ENCODE measurements around the gene ARPC5L.

ARPC5L gene

DNA sequence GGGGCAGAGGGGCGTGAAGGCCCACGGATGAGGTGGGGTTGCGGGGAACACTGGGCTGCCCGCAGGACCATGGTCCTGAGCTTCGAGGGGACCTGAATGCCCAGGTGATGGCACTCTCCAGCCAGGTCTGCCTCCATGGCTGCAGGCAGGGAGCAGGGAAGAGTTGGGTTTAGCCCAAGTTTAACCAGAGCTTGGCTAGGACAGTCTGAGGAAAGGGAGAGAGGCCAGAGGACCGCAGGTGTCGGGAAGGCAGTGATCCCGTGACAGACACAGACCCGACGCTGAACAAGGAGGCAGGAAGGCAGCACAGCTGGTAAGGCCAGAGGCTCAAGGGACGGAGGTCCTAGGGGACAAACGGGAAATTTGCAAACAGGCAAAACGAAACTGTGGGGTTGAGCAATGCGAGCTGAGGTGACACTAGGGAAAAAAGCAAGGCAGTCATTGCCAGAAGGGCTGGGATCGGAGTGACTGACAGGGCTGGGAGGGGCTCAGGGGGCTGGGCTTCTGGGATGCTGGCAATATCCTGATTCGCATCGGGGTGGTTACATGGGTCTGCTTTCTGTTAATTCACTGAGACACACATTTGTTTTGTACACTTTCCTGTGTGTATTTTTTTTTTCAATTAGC is 25.0 kb downstream of the ARPC5L start:
- no peaks in the 10 kb centered on the region for H3K9me3 ChIP-seq (ENCODE audit: control insufficient read depth, low read length)
- H3K27me3 ChIP-seq (ENCODE audit: control insufficient read depth, insufficient read depth, low read length) = no peaks in the 10 kb centered on the region
- no peak overlapping the region for H3K9ac ChIP-seq
- no peak overlapping the region for H3K4me2 ChIP-seq (ENCODE audit: low read length)
- TF ChIP-seq, protein P1, sequence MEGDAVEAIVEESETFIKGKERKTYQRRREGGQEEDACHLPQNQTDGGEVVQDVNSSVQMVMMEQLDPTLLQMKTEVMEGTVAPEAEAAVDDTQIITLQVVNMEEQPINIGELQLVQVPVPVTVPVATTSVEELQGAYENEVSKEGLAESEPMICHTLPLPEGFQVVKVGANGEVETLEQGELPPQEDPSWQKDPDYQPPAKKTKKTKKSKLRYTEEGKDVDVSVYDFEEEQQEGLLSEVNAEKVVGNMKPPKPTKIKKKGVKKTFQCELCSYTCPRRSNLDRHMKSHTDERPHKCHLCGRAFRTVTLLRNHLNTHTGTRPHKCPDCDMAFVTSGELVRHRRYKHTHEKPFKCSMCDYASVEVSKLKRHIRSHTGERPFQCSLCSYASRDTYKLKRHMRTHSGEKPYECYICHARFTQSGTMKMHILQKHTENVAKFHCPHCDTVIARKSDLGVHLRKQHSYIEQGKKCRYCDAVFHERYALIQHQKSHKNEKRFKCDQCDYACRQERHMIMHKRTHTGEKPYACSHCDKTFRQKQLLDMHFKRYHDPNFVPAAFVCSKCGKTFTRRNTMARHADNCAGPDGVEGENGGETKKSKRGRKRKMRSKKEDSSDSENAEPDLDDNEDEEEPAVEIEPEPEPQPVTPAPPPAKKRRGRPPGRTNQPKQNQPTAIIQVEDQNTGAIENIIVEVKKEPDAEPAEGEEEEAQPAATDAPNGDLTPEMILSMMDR (IDR thresholded peaks at IDR 0.05) = no peak
- H2AFZ ChIP-seq = no peak overlapping the region
- H3K79me2 ChIP-seq = no peaks in the 10 kb centered on the region
- H3K27ac ChIP-seq = no peak overlapping the region
- no peak overlapping the region for H3K4me3 ChIP-seq (ENCODE audit: low read depth, low read length)
- H3K36me3 ChIP-seq (ENCODE audit: control insufficient read depth, insufficient read depth, low read length) = no peaks in the 10 kb centered on the region
- H3K4me1 ChIP-seq = no peaks in the 10 kb centered on the region

DNA sequence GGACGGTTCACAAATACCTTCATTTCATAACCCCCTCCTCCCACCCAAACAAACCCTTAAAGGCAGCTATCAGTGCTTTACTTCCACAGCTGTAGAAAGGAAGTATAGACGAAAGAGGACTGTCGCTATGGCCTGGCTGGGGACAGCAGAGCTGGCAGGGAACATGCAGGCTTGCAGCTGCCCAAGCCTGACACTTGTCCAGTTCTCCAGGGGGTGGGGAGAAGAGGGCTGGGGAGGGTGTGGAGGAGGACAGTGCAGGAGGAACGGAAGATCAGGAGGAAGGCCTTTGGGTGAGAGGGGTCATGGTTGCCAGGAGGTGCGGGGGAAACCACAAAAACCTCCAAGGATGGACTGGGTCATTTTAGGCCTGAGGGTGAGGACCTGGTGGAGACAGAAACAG is 25.9 kb downstream of the ARPC5L start:
- no peaks in the 10 kb centered on the region for H3K9me3 ChIP-seq (ENCODE audit: control insufficient read depth, low read length)
- H3K4me2 ChIP-seq (ENCODE audit: low read length) = no peak overlapping the region
- H3K9ac ChIP-seq = no peak overlapping the region
- no peaks in the 10 kb centered on the region for H3K27me3 ChIP-seq (ENCODE audit: control insufficient read depth, insufficient read depth, low read length)
- H3K4me3 ChIP-seq (ENCODE audit: low read depth, low read length) = no peak overlapping the region
- no peaks in the 10 kb centered on the region for H3K4me1 ChIP-seq
- no peak overlapping the region for H2AFZ ChIP-seq
- no peak overlapping the region for H3K27ac ChIP-seq
- TF ChIP-seq, protein P1 (IDR thresholded peaks at IDR 0.05) = no peak
- no peaks in the 10 kb centered on the region for H3K36me3 ChIP-seq (ENCODE audit: control insufficient read depth, insufficient read depth, low read length)
- H3K79me2 ChIP-seq = no peaks in the 10 kb centered on the region

DNA sequence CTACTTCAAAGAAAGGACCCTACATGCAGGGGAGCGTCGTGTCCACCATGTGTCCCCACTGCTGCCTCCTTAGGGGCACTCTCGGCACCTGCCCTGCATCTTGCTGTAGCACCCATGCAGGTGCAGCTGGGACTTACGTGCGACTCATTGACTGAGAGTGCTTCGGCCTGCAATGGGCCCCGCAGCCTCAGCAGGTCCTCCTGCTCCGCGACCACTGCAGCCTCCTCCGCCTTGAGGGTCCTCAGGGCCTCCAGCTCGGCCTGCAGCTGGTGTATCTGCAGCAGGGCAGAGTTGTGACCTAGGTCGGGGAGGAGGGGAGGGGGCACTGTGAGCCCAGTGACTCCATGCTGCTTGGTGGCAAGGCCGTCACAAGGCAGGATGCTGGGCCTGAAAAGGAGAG is 27.1 kb downstream of the ARPC5L start:
- Histone ChIP-seq H3K79me2 (no peaks in the 10 kb centered on the region), H3K4me1 (no peaks in the 10 kb centered on the region), H3K27me3 (ENCODE audit: control insufficient read depth, insufficient read depth, low read length) (no peaks in the 10 kb centered on the region), H3K27ac (no peak overlapping the region), H3K36me3 (ENCODE audit: control insufficient read depth, insufficient read depth, low read length) (no peaks in the 10 kb centered on the region), H2AFZ (no peak overlapping the region), H3K9me3 (ENCODE audit: control insufficient read depth, low read length) (no peaks in the 10 kb centered on the region), H3K9ac (no peak overlapping the region), H3K4me2 (ENCODE audit: low read length) (no peak overlapping the region), H3K4me3 (ENCODE audit: low read depth, low read length) (no peak overlapping the region)
- TF ChIP-seq, protein P1 (IDR thresholded peaks at IDR 0.05) = no peak

DNA sequence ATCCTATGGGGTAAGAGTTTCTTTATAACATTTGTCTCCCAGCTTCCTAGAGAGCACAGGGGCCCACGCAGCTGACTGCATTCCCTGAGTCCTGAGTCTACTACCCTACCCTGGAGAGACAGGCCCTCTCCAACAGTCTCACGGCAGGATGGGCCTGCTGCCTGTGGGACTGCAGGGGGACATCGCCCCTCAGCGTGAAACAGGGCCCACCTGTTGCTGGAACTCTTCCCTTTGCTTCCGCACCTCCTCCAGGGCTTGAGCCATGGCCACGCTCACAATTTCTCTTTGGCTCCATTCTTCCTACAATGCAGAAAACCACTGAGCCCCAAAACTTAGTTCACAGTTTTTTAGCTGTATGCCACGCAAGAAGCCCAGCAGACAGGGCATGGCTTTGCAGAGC is 28.2 kb downstream of the ARPC5L start:
- no peak overlapping the region for H3K27ac ChIP-seq
- H3K9me3 ChIP-seq (ENCODE audit: control insufficient read depth, low read length) = no peaks in the 10 kb centered on the region
- H3K4me2 ChIP-seq (ENCODE audit: low read length) = no peak overlapping the region
- no peak overlapping the region for H3K4me3 ChIP-seq (ENCODE audit: low read depth, low read length)
- TF ChIP-seq, protein P1 (IDR thresholded peaks at IDR 0.05) = no peak
- no peak overlapping the region for H3K9ac ChIP-seq
- no peaks in the 10 kb centered on the region for H3K36me3 ChIP-seq (ENCODE audit: control insufficient read depth, insufficient read depth, low read length)
- H3K27me3 ChIP-seq (ENCODE audit: control insufficient read depth, insufficient read depth, low read length) = no peaks in the 10 kb centered on the region
- H2AFZ ChIP-seq = no peak overlapping the region
- H3K4me1 ChIP-seq = no peaks in the 10 kb centered on the region
- H3K79me2 ChIP-seq = no peaks in the 10 kb centered on the region

DNA sequence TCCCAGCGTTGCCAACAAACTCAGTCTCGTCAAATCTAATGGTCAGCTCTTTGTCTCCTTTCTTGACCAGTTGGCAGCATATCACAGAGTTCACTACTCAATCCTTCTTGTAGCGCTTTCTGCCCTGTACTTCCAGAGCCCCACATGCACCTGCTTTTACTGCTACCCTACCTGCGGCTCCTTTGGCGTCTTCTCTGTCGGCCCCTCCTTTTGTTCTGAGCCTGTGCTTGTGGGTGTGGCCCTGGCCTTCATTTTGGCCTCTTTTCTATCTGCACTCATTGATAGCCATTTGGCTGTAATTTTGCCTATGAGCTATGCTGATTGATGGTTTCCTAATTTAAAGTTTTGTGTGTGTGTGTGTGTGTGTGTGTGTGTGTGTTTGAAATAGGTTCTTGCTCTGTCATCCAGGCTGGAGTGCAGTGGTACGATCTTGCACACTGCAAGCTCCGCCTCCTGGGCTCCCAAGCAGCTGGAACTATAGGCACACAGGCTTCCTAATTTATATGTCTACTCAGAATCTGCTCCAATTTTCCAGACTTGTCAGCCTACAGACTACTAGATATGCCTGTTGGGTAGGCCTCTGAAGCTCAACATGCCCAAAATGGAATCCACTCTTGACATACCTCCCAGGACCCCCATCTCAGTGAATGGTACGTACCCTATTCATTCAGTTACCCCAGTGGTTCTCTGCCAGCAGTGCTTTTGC is 32.3 kb downstream of the ARPC5L start:
- H2AFZ ChIP-seq = no peak overlapping the region
- no peaks in the 10 kb centered on the region for H3K79me2 ChIP-seq
- no peak overlapping the region for H3K27ac ChIP-seq
- TF ChIP-seq, protein P1 (IDR thresholded peaks at IDR 0.05) = no peak
- no peak overlapping the region for H3K4me3 ChIP-seq (ENCODE audit: low read depth, low read length)
- no peaks in the 10 kb centered on the region for H3K4me1 ChIP-seq
- H3K36me3 ChIP-seq (ENCODE audit: control insufficient read depth, insufficient read depth, low read length) = no peaks in the 10 kb centered on the region
- H3K4me2 ChIP-seq (ENCODE audit: low read length) = no peak overlapping the region
- no peaks in the 10 kb centered on the region for H3K9me3 ChIP-seq (ENCODE audit: control insufficient read depth, low read length)
- H3K9ac ChIP-seq = no peak overlapping the region
- no peaks in the 10 kb centered on the region for H3K27me3 ChIP-seq (ENCODE audit: control insufficient read depth, insufficient read depth, low read length)

All from parathyroid adenoma (tissue), 2 donors.